Measurements from ENCODE around the gene S1PR1. TPM values are rescaled to one million over a fixed set of nuclear protein-coding genes. Genes with fewer than 3 reads are reported as not detected.

The S1PR1 gene
- total and polyA plus RNA-seq, 2 of the 13 experiments (the other 11 are each of a cell fraction or from before 2014, with no cell fraction given) = not detected

DNA sequence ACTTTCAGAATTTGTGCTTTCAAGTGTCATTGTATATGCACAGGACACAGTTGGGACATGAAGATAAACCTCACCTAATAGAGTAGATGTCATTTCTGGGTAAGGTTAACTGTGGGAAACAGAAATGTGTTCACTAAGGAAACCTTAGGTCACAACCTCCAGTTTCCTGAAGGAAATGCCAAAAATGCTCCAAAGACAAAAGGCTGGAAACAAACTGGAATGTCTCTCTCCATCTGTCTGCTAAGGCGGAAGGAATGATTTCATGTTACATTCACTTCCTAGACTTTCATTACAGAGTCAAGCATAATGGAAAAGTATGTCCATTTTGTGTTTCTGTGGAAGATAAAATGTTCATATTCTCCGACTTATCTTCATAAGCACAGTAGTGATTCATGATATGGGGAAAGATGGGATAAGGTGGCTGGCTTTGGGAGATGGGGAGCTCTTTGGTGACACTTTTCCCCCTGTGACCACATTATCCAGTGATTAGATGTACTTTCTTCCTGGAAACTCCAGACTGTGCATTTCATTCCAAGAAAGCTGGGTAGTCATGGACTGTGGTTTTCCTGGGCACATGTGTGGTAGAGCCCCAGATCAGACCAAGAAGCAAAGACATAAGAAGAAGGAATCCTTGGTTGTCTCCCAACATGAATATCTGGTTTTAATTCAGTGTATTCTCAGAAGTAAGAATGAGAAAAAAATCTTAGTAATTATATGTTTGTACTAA lies 5.7 kb downstream of the S1PR1 start:
- H3K27me3 ChIP-seq (ENCODE audit: control insufficient read depth in 1 of 2, insufficient read depth in 2 of 2, low read length in 2 of 2) = peaks cover 4 to 12% of the 10 kb centered on the region in 2 experiments; a peak in 4 of 5 replicates
- H3K9me3 ChIP-seq (ENCODE audit: low read length) = no peaks in the 10 kb centered on the region
- TF ChIP-seq ZNF567 (CRISPR knock-in tag; IDR thresholded peaks at IDR 0.05; ENCODE audit: borderline replicate concordance) (no peak), CBX2 (IDR thresholded peaks at IDR 0.05; ENCODE audit: low read depth, low read length) (no peak), CBX2 (CRISPR knock-in tag; IDR thresholded peaks at IDR 0.05; ENCODE audit: low read depth) (no peak), ZFAT (CRISPR knock-in tag; conservative IDR thresholded peaks at IDR 0.05) (no peak), ZFP36L1 (CRISPR knock-in tag; IDR thresholded peaks at IDR 0.05) (no peak), ZNF572 (CRISPR knock-in tag; IDR thresholded peaks at IDR 0.05) (no peak)
- TF ChIP-seq, protein P1, sequence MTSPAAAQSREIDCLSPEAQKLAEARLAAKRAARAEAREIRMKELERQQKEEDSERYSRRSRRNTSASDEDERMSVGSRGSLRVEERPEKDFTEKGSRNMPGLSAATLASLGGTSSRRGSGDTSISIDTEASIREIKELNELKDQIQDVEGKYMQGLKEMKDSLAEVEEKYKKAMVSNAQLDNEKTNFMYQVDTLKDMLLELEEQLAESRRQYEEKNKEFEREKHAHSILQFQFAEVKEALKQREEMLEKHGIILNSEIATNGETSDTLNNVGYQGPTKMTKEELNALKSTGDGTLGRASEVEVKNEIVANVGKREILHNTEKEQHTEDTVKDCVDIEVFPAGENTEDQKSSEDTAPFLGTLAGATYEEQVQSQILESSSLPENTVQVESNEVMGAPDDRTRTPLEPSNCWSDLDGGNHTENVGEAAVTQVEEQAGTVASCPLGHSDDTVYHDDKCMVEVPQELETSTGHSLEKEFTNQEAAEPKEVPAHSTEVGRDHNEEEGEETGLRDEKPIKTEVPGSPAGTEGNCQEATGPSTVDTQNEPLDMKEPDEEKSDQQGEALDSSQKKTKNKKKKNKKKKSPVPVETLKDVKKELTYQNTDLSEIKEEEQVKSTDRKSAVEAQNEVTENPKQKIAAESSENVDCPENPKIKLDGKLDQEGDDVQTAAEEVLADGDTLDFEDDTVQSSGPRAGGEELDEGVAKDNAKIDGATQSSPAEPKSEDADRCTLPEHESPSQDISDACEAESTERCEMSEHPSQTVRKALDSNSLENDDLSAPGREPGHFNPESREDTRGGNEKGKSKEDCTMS (CRISPR knock-in tag; conservative IDR thresholded peaks at IDR 0.05) = no peak
- ChIA-PET POLR2A (no interaction called here), CTCF (ENCODE audit: low intra/inter-chr PET ratio, low total read pairs) (no interaction called here)
- no peak overlapping the region for H2AFZ ChIP-seq (ENCODE audit: low read length)
- intact Hi-C loops (cut with micrococcal nuclease; ENCODE audit: unreplicated experiment) (no loop called here), in situ Hi-C loops (cut with HindIII; ENCODE audit: extremely low pct_ligation_motif_present, low pct_unique_long_range_greater_than_20kb) (no loop called here)
- FAIRE-seq = no peak
- H4K20me1 ChIP-seq (ENCODE audit: insufficient read depth, low read length) = no peaks in the 10 kb centered on the region
- 62% methylated on average over 2 of the region's 2 CpGs for WGBS (ENCODE audit: low lambda C conversion rate)
- H3K4me3 ChIP-seq (replicated peaks in 1 of 3; ENCODE audit: insufficient read depth in 1 of 3, low read depth in 2 of 3, low read length in 3 of 3) = no peak overlapping the region
- no peak for ATAC-seq
- no peaks in the 10 kb centered on the region for H3K36me3 ChIP-seq (replicated peaks in 1 of 2; ENCODE audit: control insufficient read depth in 1 of 2, insufficient read depth in 2 of 2, low read length in 2 of 2)
- no peaks in the 10 kb centered on the region for H3K79me2 ChIP-seq (ENCODE audit: insufficient read depth, low read length)
- H3K27ac ChIP-seq (ENCODE audit: extremely low read length, insufficient read depth, low read length) = no peak overlapping the region
- no peak overlapping the region for H3K9ac ChIP-seq (ENCODE audit: insufficient read depth, low read depth, low read length)
- BruUV-seq (replicated peaks) = no TSS peak
- H3K4me2 ChIP-seq (ENCODE audit: low read depth, low read length) = no peak overlapping the region
- no peak for DNase-seq (ENCODE audit: low spot score)
- peaks cover 8% of the 10 kb centered on the region for H3K4me1 ChIP-seq (ENCODE audit: insufficient read depth, low read length)
